Astrocyte (in vitro differentiated cells and primary cell): Measurements from ENCODE around the gene DES.

Source experiments
- EZH2 ChIP-seq: IDR thresholded peaks from 2 replicates; pipeline ENCODE4 v1.6.1; 2012; ENCODE audit warnings: mild to moderate bottlenecking, low read length, inconsistent platforms; ENCODE audit not compliant: insufficient read depth
- TF ChIP-seq, protein P1 (sequence below): IDR thresholded peaks from 2 replicates; pipeline ENCODE4 v1.5.1; 2011; ENCODE audit warnings: low read depth, mild to moderate bottlenecking, inconsistent platforms, low read length, moderate library complexity; ENCODE audit not compliant: insufficient read depth

DNA sequence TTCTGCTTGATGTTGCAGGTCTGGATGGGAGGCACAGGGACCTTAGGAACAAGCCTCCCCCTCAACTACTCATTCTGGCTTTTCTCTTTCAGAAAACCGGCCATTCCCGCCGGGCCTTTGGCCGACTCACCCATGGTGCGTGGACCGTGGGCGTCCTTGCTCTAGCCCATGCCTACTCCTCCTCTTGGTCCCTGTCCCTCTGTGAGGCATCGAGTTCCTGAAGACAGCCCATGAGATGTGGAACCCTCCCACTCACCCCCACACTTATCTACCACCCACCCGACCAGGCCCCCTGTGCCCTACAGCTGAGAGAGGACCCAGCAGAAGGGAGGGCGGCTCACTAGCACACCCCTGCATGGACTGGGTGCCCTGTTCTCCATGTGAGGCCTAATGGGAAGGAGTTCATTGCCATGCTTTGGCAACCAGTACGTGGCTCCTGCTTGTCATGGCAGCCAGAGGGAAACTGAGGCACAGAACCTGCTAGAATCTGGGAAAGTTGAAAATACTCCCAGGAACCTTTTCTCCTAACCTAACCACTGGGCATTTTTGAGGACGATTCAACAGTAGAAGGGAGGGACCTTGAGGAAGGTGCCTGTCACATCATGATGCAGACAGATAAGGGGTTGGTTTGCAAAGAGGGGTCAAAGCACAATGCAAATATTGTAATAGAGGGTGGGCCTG is 25.0 kb downstream of the DES start:
- TF ChIP-seq, protein P1, sequence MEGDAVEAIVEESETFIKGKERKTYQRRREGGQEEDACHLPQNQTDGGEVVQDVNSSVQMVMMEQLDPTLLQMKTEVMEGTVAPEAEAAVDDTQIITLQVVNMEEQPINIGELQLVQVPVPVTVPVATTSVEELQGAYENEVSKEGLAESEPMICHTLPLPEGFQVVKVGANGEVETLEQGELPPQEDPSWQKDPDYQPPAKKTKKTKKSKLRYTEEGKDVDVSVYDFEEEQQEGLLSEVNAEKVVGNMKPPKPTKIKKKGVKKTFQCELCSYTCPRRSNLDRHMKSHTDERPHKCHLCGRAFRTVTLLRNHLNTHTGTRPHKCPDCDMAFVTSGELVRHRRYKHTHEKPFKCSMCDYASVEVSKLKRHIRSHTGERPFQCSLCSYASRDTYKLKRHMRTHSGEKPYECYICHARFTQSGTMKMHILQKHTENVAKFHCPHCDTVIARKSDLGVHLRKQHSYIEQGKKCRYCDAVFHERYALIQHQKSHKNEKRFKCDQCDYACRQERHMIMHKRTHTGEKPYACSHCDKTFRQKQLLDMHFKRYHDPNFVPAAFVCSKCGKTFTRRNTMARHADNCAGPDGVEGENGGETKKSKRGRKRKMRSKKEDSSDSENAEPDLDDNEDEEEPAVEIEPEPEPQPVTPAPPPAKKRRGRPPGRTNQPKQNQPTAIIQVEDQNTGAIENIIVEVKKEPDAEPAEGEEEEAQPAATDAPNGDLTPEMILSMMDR, result no peak
- no peak for TF ChIP-seq EZH2
